Amygdala (tissue), 56 donors: Measurements from ENCODE around the gene TAF7.
"Not testable (repeated sequence)": the region's sequence is repeated elsewhere in the genome, so short reads cannot be mapped to it uniquely, and the experiment has no call there.

Experiments
- DNase-seq, 56 donors: peaks; one replicate each; lab custom pipeline; 2025; lab: John Stamatoyannopoulos, UW

The TAF7 gene

GRCh38 chr5:141320225-141321169, at the start of gene TAF7:
TAF7 (minus strand) TSS chr5:141320784; CDS start chr5:141320044, 740 bp downstream.
- DNase-seq, result peak in 54 of 56 donors; percentile 48 to 92 (median 80)

GRCh38 chr5:141366016-141366896, 45.7 kb upstream of the TAF7 start:
- DNase-seq, result no peak

- DNase-seq, result no peak
These were observed 43.5 kb upstream of the TAF7 start, which contains the start of gene PCDHGA5 for GRCh38 chr5:141363952-141364660. PCDHGA5 (plus strand) TSS chr5:141364162; CDS start chr5:141364331, 169 bp downstream.

GRCh38 chr5:141362719-141363118, 42.1 kb upstream of the TAF7 start:
- DNase-seq, result no peak

- no peak for DNase-seq
These were observed 40.1 kb upstream of the TAF7 start for GRCh38 chr5:141360685-141361084.

- no peak for DNase-seq
These were observed 39.3 kb upstream of the TAF7 start, which contains the start of gene PCDHGB2 for GRCh38 chr5:141359790-141360426. PCDHGB2 (plus strand) TSS chr5:141359994; CDS start chr5:141360136, 142 bp downstream.

GRCh38 chr5:141356950-141357349, 36.4 kb upstream of the TAF7 start:
- DNase-seq, result no peak

DNA sequence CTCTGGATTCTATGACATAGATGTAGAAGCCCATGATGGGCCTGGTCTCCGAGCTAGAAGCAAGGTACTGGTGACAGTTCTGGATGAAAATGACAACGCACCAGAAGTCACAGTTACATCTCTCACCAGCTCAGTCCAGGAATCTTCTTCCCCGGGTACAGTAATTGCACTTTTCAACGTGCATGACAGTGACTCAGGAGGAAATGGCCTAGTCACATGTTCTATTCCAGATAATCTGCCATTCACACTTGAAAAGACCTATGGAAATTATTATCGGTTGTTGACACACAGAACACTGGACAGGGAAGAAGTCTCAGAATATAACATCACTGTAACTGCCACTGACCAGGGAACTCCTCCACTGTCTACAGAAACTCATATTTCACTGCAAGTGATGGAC, 35.5 kb upstream of the TAF7 start:
- no peak for DNase-seq

DNA sequence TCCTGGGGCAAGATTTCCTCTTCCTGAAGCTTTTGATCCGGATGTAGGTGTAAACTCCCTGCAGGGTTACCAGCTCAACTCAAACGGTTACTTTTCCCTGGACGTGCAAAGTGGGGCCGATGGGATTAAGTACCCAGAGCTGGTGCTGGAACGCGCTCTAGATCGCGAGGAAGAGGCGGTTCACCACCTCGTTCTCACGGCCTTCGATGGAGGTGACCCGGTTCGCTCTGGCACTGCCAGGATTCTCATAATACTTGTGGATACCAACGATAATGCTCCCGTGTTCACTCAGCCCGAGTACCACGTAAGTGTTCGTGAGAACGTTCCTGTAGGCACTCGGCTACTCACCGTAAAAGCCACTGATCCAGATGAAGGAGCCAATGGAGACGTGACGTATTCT, 35.1 kb upstream of the TAF7 start:
- DNase-seq, result no peak

DNA sequence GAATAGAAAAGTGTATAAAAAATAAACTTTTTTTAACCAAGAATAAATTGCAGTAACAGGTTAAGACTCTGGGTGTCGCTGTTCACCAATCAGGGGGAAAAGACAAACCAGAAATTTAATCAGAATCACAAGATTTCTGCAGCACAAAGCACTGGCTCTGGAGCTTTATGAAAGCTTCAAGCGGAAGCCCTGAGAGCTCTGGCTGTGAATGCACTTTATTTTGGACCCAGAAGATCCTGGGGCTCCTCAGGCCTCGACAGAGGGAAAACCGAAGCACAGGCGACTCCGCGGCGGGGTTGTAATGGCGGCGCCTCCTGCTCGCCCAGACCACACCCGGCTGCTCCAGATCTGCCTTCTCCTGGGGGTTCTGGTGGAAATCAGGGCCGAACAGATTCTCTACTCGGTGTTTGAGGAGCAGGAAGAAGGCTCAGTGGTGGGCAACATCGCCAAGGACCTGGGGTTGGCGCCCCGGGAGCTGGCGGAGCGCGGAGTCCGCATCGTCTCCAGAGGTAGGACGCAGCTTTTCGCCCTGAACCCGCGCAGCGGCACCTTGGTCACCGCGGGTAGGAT, 34.4 kb upstream of the TAF7 start, which contains the start of gene PCDHGA4:
TSS of gene PCDHGA4 (plus strand) at position 122 of the 570 bp plus-strand sequence. CDS start at position 209, 87 bp downstream.
- no peak for DNase-seq

- no peak for DNase-seq
These were observed 31.0 kb upstream of the TAF7 start for GRCh38 chr5:141351591-141351990.

GRCh38 chr5:141349917-141350619, 29.5 kb upstream of the TAF7 start, which contains the start of gene PCDHGB1:
PCDHGB1 (plus strand) TSS chr5:141350099; CDS start chr5:141350261, 162 bp downstream.
- peak in 4 of 56 donors; percentile 2 to 17 (median 12) for DNase-seq

DNA sequence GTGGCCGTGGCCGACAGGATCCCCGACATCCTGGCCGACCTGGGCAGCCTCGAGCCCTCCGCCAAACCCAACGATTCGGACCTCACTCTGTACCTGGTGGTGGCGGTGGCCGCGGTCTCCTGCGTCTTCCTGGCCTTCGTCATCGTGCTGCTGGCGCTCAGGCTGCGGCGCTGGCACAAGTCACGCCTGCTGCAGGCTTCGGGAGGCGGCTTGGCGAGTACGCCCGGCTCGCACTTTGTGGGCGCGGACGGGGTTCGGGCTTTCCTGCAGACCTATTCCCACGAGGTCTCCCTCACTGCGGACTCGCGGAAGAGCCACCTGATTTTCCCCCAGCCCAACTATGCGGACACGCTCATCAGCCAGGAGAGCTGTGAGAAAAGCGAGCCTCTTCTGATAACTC, 25.4 kb upstream of the TAF7 start:
- not testable (repeated sequence) for DNase-seq

- DNase-seq, result no peak
These were observed 24.7 kb upstream of the TAF7 start for GRCh38 chr5:141345327-141345726.

- no peak for DNase-seq
These were observed 23.4 kb upstream of the TAF7 start for GRCh38 chr5:141343953-141344463.

GRCh38 chr5:141343242-141343952, 22.8 kb upstream of the TAF7 start, which contains the start of gene PCDHGA3:
PCDHGA3 (plus strand) TSS chr5:141343829; CDS start chr5:141344034, 205 bp downstream.
- DNase-seq, result no peak

GRCh38 chr5:141342773-141343172, 22.2 kb upstream of the TAF7 start:
- DNase-seq, result no peak
